Heart right ventricle (tissue), 16 donors: ENCODE results near the gene NEDD9. TPM values are rescaled to one million over a fixed set of nuclear protein-coding genes. Genes with fewer than 3 reads are reported as not detected.

ENCODE experiments used
- ATAC-seq, 8 donors: fragments of 200-7000 bp; cut with Tn5 transposase; one replicate each; pipeline ENCODE4 v1.9.1; 2020; ENCODE audit warnings: mild to moderate bottlenecking in 8 of 8, moderate library complexity in 8 of 8, moderate number of reproducible peaks in 1 of 8
- DNase-seq, 2 donors: peaks; one replicate each; pipeline ENCODE4 v3.0.0-alpha.2; 2020
- H3K27ac ChIP-seq, 10 donors: fragments of 200-600 bp; sonication (generic) in 2 of 10; one replicate each; pipeline versions ENCODE4 v1.5.0 to v1.8.0; 2020 to 2022; ENCODE audit warnings: mild to moderate bottlenecking in 3 of 10
- H3K27me3 ChIP-seq, 7 donors: fragments of 200-600 bp; one replicate each; pipeline ENCODE4 v1.8.0; 2021 to 2022; ENCODE audit warnings: mild to moderate bottlenecking in 2 of 7
- H3K36me3 ChIP-seq, 9 donors: fragments of 200-600 bp; sonication (generic) in 1 of 9; one replicate each; pipeline versions ENCODE4 v1.5.0 to v1.8.0; 2020 to 2022; ENCODE audit warnings: mild to moderate bottlenecking in 2 of 9
- H3K4me1 ChIP-seq, 9 donors: fragments of 200-600 bp; sonication (generic) in 1 of 9; one replicate each; pipeline versions ENCODE4 v1.5.0 to v1.8.0; 2020 to 2022; ENCODE audit warnings: mild to moderate bottlenecking in 4 of 9
- H3K4me3 ChIP-seq, 10 donors: fragments of 200-600 bp; sonication (generic) in 2 of 10; one replicate each; pipeline versions ENCODE4 v1.5.0 to v1.8.0; 2020 to 2022; ENCODE audit warnings: mild to moderate bottlenecking in 7 of 10, moderate library complexity in 2 of 10
- H3K9me3 ChIP-seq, 11 donors: fragments of 200-600 bp in 10 of 11; sonication (generic) in 2 of 11; one replicate each; pipeline versions ENCODE4 v1.5.0 to v1.8.0; 2013 to 2022; ENCODE audit warnings: mild to moderate bottlenecking in 2 of 11, control low read depth in 1 of 11, moderate library complexity in 1 of 11
- CTCF ChIP-seq, 9 donors: fragments of 200-600 bp; sonication (generic) in 2 of 9; IDR thresholded peaks; one replicate each; pipeline versions ENCODE4 v1.5.0 to v1.8.0; 2021 to 2022; ENCODE audit warnings: antibody characterized with exemption in 9 of 9, mild to moderate bottlenecking in 5 of 9, moderate library complexity in 1 of 9
- whole genome bisulfite sequencing, 2 donors: extraction: QIAGEN DNeasy Blood & Tissue Kit; methylation state at CpG; one replicate each; pipeline ENCODE4 v1.1.7; 2013; ENCODE audit warnings: inconsistent platforms in 1 of 2; 5-methylcytosine and 5-hydroxymethylcytosine counted together
- intact Hi-C, 10 donors: fragments of 100-400 bp; cut with DNase I; formaldehyde crosslinking; loops; one replicate each; pipeline versions ENCODE4 v1.11.1 to v1.14.2; 2022
- polyA plus RNA-seq, 2 donors: library from polyadenylated mRNA; stranded (reverse); fragments of 200-250 nt; gene quantifications; one replicate each; pipeline ENCODE4 v1.2.3, GENCODE V29; 2013
- total RNA-seq, 10 donors: library from RNA; stranded (reverse); fragmentation: NEBNext Ultra II Directional in 3 of 10; extraction: Animal tissue kit (Norgen Biotek cat#: 25700) in 3 of 10; gene quantifications; one replicate each; pipeline versions ENCODE4 v1.2.1 to v1.2.4, GENCODE V29; 2021 to 2023
- donor health status: Arrhythmogenic right ventricular cardiomyopathy.
- donor health status: ischemic (EF 13 %, LVEDD 7.1; RV severe dilation, severe dysfunction).
- donor health status: healthy with polysubstance abuse.
- donor health status: DM: no; HTN: yes; CAD: no.
- donor health status: DM: no; HTN: no; CAD: no.
- donor health status: ischemic (EF 25% LVEDD 6.9; RV normal size, moderate dysfunction).
- donor health status: ischemic (EF 25% LVEDD 5.7; RV mildly dilated, moderate dysfunction).
- donor health status: healthy.
- donor health status: DM: yes; HTN: yes; CAD: no.
- donor health status: Ischemic cardiomyopathy.
- donor health status: ischemic (EF 35%, LVEDD 5.7; RV mildly dilated, moderate dysfunction).
- donor health status: nonischemic (EF 11% LVEDD 7.7; RV severe dilation, severe dysfunction).
- donor health status: DM: yes; HTN: yes; CAD: no.
- donor health status: PGD.
- donor health status: ischemic (EF 29% LVEDD 5.4; RV normal size, mild dysfunction).
- donor health status: nonischemic (EF 23%, LVEDD 6.1; RV moderate dilation, normal function).

NEDD9 gene
- total and polyA plus RNA-seq, 12 donors = 10.8 to 34.2 (median 23.3) TPM

- DNase-seq (no peak), ATAC-seq (no peak)
- no peaks in the 10 kb centered on the region for H3K4me1 ChIP-seq
- intact Hi-C loops = no loop called here
- no peak overlapping the region for H3K27ac ChIP-seq
- peaks cover 0 to 21% (median 0%) of the 10 kb centered on the region in 11 donors for H3K9me3 ChIP-seq
- WGBS, 2 donors = 97 to 98% methylated on average over 3 of the region's 3 CpGs
- H3K27me3 ChIP-seq = no peaks in the 10 kb centered on the region
- H3K4me3 ChIP-seq = no peak overlapping the region
- peaks cover 0 to 41% (median 19%) of the 10 kb centered on the region in 9 donors for H3K36me3 ChIP-seq
- no peak for TF ChIP-seq CTCF (IDR thresholded peaks at IDR 0.05)
Measured at GRCh38 chr6:11181478-11182136, 50.9 kb downstream of the NEDD9 start.

- intact Hi-C loops = loop anchor here in 7 of 10 donors (10.0 kb wide), 3 partner anchors 55 to 315 kb away; partner anchors contain the start of gene NEDD9 (in 2 of the 7)
Measured at GRCh38 chr6:11179419-11180202, 52.9 kb downstream of the NEDD9 start.

GRCh38 chr6:11179088-11179418, 53.4 kb downstream of the NEDD9 start:
- intact Hi-C loops = loop anchor here in 7 of 10 donors (10.0 kb wide), 3 partner anchors 56 to 316 kb away; partner anchors contain the start of gene NEDD9 (in 2 of the 7)
- no peak for TF ChIP-seq CTCF (IDR thresholded peaks at IDR 0.05)
- no peak for ATAC-seq
- Histone ChIP-seq H3K27me3 (no peaks in the 10 kb centered on the region), H3K4me3 (no peak overlapping the region), H3K9me3 (peaks cover 0 to 21% (median 0%) of the 10 kb centered on the region in 11 donors), H3K4me1 (no peaks in the 10 kb centered on the region), H3K27ac (no peak overlapping the region), H3K36me3 (peaks cover 0 to 16% (median 4%) of the 10 kb centered on the region in 9 donors)
- DNase-seq = no peak
- WGBS, 2 donors = 80 to 99% methylated on average over 6 of the region's 6 CpGs

More at GRCh38 chr6:11179419-11180202, 52.9 kb downstream of the NEDD9 start:
- Histone ChIP-seq H3K4me1 (no peaks in the 10 kb centered on the region), H3K27me3 (no peaks in the 10 kb centered on the region), H3K9me3 (peaks cover 0 to 21% (median 0%) of the 10 kb centered on the region in 11 donors), H3K4me3 (no peak overlapping the region), H3K27ac (peak overlapping the region in 1 of 10 donors; percentile 16), H3K36me3 (peaks cover 0 to 21% (median 10%) of the 10 kb centered on the region in 9 donors)
- DNase-seq (no peak), ATAC-seq (no peak)
- no peak for TF ChIP-seq CTCF (IDR thresholded peaks at IDR 0.05)
- 63 to 76% methylated on average over 8 of the region's 8 CpGs for WGBS, 2 donors

GRCh38 chr6:11177271-11177670, 55.2 kb downstream of the NEDD9 start:
- intact Hi-C loops = loop anchor here in 7 of 10 donors (10.0 kb wide), 3 partner anchors 58 to 318 kb away; partner anchors contain the start of gene NEDD9 (in 2 of the 7)
- no peak for ATAC-seq
- Histone ChIP-seq H3K9me3 (peaks cover 0 to 21% (median 0%) of the 10 kb centered on the region in 11 donors), H3K36me3 (no peaks in the 10 kb centered on the region), H3K27ac (no peak overlapping the region), H3K4me3 (no peak overlapping the region), H3K4me1 (peaks cover 0 to 11% (median 5%) of the 10 kb centered on the region in 9 donors), H3K27me3 (no peaks in the 10 kb centered on the region)
- no peak for TF ChIP-seq CTCF (IDR thresholded peaks at IDR 0.05)
- 95 to 97% methylated on average over 1 of the region's 1 CpG for WGBS, 2 donors
- DNase-seq = no peak
